ENCODE measurements around the gene TUBB. TPM values are rescaled to one million over a fixed set of nuclear protein-coding genes. Genes with fewer than 3 reads are reported as not detected.

The TUBB gene
- total and polyA plus RNA-seq, 9 of the 15 experiments (the other 6 are each of a cell fraction or from before 2014, with no cell fraction given) = 971 to 2,870 (median 1,478) TPM

DNA sequence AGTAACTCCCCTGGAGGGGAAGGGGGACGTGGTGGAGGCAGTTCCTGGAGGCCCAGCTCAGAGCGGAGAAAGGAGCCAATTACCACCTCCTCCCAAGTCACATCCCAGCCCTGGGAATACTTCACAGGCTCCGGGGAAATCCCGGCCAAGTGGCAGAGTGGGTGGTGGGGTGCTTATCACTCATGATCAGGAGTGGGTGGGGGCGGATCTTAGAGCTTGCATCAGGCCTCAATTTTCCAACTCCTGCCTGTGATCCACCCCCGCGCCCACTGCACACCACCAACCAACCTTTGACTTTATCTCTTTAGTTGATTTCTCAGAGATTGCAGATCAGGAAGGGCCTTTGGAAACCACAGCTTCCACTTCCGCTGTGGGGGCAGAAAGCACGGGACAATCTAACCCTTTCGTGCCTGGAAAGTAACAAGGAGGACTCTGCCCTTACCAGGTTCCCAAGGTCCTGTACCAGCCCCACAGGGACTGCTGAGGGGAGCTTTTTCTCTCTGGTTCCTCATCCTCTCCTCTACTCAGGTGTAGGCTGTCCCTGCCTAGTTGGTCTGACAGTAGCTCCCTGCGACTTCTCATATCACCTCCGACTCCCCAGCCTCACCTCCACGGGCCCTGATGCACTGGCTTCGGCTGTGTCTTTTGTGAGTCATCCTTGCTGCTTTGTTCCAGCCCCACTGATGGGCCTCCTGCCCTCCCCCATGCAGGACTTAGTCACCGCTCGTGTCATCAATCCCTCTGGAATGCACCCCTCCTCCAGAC is 49.1 kb downstream of the TUBB start (continued):
- TF ChIP-seq, protein P1, sequence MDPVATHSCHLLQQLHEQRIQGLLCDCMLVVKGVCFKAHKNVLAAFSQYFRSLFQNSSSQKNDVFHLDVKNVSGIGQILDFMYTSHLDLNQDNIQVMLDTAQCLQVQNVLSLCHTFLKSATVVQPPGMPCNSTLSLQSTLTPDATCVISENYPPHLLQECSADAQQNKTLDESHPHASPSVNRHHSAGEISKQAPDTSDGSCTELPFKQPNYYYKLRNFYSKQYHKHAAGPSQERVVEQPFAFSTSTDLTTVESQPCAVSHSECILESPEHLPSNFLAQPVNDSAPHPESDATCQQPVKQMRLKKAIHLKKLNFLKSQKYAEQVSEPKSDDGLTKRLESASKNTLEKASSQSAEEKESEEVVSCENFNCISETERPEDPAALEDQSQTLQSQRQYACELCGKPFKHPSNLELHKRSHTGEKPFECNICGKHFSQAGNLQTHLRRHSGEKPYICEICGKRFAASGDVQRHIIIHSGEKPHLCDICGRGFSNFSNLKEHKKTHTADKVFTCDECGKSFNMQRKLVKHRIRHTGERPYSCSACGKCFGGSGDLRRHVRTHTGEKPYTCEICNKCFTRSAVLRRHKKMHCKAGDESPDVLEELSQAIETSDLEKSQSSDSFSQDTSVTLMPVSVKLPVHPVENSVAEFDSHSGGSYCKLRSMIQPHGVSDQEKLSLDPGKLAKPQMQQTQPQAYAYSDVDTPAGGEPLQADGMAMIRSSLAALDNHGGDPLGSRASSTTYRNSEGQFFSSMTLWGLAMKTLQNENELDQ (CRISPR knock-in tag; IDR thresholded peaks at IDR 0.05; ENCODE audit: borderline replicate concordance) = no peak
- TF ChIP-seq ZNF175 (CRISPR knock-in tag; IDR thresholded peaks at IDR 0.05; ENCODE audit: low read depth) (peak; percentile 50; the same call in 1 of the 2 replicates), EWSR1 (IDR thresholded peaks at IDR 0.05; ENCODE audit: borderline replicate concordance, low read depth, partially characterized antibody) (no peak), CBFB (CRISPR knock-in tag; IDR thresholded peaks at IDR 0.05) (no peak), ZBTB17 (CRISPR knock-in tag; IDR thresholded peaks at IDR 0.05) (no peak), ZNF253 (CRISPR knock-in tag; conservative IDR thresholded peaks at IDR 0.05) (no peak), MAFG (tag; conservative IDR thresholded peaks at IDR 0.05) (peak; percentile 62; the same call in 1 of the 2 replicates)
- TF ChIP-seq, protein P2, sequence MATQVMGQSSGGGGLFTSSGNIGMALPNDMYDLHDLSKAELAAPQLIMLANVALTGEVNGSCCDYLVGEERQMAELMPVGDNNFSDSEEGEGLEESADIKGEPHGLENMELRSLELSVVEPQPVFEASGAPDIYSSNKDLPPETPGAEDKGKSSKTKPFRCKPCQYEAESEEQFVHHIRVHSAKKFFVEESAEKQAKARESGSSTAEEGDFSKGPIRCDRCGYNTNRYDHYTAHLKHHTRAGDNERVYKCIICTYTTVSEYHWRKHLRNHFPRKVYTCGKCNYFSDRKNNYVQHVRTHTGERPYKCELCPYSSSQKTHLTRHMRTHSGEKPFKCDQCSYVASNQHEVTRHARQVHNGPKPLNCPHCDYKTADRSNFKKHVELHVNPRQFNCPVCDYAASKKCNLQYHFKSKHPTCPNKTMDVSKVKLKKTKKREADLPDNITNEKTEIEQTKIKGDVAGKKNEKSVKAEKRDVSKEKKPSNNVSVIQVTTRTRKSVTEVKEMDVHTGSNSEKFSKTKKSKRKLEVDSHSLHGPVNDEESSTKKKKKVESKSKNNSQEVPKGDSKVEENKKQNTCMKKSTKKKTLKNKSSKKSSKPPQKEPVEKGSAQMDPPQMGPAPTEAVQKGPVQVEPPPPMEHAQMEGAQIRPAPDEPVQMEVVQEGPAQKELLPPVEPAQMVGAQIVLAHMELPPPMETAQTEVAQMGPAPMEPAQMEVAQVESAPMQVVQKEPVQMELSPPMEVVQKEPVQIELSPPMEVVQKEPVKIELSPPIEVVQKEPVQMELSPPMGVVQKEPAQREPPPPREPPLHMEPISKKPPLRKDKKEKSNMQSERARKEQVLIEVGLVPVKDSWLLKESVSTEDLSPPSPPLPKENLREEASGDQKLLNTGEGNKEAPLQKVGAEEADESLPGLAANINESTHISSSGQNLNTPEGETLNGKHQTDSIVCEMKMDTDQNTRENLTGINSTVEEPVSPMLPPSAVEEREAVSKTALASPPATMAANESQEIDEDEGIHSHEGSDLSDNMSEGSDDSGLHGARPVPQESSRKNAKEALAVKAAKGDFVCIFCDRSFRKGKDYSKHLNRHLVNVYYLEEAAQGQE (IDR thresholded peaks at IDR 0.05; ENCODE audit: borderline replicate concordance) = peak; percentile 55
- TF ChIP-seq, protein P2 (CRISPR knock-in tag; IDR thresholded peaks at IDR 0.05; ENCODE audit: low read depth) = no peak
- TF ChIP-seq, protein P3, sequence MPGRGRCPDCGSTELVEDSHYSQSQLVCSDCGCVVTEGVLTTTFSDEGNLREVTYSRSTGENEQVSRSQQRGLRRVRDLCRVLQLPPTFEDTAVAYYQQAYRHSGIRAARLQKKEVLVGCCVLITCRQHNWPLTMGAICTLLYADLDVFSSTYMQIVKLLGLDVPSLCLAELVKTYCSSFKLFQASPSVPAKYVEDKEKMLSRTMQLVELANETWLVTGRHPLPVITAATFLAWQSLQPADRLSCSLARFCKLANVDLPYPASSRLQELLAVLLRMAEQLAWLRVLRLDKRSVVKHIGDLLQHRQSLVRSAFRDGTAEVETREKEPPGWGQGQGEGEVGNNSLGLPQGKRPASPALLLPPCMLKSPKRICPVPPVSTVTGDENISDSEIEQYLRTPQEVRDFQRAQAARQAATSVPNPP (IDR thresholded peaks at IDR 0.05; ENCODE audit: borderline replicate concordance, insufficient read depth, insufficient read length) = no peak
- TF ChIP-seq, protein P4, sequence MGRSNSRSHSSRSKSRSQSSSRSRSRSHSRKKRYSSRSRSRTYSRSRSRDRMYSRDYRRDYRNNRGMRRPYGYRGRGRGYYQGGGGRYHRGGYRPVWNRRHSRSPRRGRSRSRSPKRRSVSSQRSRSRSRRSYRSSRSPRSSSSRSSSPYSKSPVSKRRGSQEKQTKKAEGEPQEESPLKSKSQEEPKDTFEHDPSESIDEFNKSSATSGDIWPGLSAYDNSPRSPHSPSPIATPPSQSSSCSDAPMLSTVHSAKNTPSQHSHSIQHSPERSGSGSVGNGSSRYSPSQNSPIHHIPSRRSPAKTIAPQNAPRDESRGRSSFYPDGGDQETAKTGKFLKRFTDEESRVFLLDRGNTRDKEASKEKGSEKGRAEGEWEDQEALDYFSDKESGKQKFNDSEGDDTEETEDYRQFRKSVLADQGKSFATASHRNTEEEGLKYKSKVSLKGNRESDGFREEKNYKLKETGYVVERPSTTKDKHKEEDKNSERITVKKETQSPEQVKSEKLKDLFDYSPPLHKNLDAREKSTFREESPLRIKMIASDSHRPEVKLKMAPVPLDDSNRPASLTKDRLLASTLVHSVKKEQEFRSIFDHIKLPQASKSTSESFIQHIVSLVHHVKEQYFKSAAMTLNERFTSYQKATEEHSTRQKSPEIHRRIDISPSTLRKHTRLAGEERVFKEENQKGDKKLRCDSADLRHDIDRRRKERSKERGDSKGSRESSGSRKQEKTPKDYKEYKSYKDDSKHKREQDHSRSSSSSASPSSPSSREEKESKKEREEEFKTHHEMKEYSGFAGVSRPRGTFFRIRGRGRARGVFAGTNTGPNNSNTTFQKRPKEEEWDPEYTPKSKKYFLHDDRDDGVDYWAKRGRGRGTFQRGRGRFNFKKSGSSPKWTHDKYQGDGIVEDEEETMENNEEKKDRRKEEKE (IDR thresholded peaks at IDR 0.05; ENCODE audit: borderline replicate concordance in 1 of 2, control insufficient read depth in 1 of 2, low read depth in 2 of 2, low read length in 1 of 2) = no peak

Measured in K562 (cell line).